ENCODE data around the gene SLC30A7. TPM values are rescaled to one million over a fixed set of nuclear protein-coding genes. Genes with fewer than 3 reads are reported as not detected.
"Not testable (repeated sequence)": the region's sequence is repeated elsewhere in the genome, so short reads cannot be mapped to it uniquely, and the experiment has no call there.

SLC30A7 gene, protein sequence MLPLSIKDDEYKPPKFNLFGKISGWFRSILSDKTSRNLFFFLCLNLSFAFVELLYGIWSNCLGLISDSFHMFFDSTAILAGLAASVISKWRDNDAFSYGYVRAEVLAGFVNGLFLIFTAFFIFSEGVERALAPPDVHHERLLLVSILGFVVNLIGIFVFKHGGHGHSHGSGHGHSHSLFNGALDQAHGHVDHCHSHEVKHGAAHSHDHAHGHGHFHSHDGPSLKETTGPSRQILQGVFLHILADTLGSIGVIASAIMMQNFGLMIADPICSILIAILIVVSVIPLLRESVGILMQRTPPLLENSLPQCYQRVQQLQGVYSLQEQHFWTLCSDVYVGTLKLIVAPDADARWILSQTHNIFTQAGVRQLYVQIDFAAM
- total RNA-seq (2014; rRNA removed; shearing (Covaris generic)) = 26.8 and 30.5 TPM in 2 replicates
- 16.0 and 20.5 TPM in 2 replicates for polyA plus RNA-seq (2015; cell fraction: cytosol; rRNA removed)
- 39.5 and 41.2 TPM in 2 replicates for polyA plus RNA-seq (2015; cell fraction: nucleus; rRNA removed)

DNA sequence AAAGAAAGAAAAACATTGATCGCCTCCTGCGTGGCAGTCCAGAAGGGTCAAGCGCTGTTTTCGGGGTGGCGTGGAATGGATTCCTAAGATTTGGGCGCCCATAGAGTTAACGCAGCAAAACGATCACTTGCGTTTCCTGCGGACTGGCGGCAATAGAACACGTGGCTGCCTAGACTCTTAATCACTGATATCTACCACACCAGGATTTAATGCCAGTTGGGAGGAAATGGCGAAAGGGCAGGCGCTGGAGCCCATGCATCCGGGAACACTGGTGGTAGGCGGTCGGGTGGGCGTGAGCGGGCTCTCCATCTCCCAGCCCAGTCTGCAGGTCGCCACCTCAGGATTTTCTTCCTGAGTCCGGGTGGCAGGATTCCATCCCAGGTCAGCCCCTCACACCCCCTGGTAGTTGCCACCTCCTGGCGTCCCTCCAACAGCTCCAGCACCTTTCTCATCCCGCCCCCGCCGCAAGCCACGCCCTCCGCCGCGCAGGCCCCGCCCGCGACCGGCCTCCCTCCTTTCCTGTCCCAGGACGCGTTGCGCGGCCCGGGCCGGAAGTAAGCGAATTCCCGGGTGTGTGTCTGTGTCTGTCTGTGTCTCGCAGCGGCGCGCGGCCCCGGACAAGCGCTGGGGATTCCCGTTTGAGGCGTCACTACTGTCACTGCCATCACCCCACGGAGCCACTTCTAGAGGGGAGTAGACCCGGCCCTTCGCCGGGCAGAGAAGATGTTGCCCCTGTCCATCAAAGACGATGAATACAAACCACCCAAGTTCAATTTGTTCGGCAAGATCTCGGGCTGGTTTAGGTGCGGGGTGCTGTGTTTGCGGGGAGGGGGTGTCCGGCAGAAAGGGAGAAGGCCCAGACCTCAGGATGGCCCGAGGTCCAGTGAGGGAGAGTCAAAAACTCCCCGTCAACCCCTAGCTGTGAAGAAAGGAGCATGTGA, at the start of gene SLC30A7:
SLC30A7 (plus strand) TSS at position 551 of the 941 bp plus-strand sequence; CDS start at position 724, 173 bp downstream.
- DNase-seq (ENCODE audit: low read depth) = peak; percentile 93

DNA sequence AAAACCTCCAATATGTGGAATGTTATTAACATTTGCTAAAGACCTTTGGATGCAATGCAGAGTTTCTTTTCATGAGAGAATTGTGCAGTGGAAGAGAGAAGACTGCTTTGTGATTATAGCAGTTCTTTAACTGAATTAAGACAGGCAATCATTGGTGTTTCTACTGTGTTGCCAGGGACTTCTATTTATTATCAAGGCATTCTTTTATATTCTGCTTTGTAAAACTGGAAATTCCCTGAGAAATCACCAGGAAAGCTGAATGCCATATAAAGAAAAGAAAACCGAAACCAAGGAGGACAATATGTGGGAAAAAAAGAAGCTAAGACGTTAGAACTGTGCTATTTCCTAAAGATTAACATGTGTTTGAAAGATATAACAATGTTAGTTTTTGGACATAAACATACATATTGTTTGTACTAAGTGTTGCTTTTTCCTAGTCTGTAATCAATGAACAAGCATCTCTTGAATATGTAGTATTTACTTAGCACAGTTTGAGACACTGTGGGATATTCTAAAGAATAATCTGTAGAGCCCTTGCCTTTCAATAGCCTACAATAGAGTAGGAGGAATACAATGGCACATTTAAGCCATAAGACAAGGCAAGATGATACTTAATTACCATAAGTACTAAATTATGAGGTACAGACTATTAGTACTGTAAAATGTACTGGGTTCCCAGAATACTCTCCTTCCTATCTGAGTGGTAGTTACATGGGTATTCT, 48.4 kb upstream of the SLC30A7 start:
- no peak for DNase-seq (ENCODE audit: low read depth)

- no peak for DNase-seq (ENCODE audit: low read depth)
Observed at GRCh38 chr1:100851726-100852125, 44.2 kb upstream of the SLC30A7 start.

- no peak for DNase-seq (ENCODE audit: low read depth)
Observed at GRCh38 chr1:100852976-100853375, 42.9 kb upstream of the SLC30A7 start.

GRCh38 chr1:100855116-100855515, 40.8 kb upstream of the SLC30A7 start:
- not testable (repeated sequence) for DNase-seq (ENCODE audit: low read depth)

DNA sequence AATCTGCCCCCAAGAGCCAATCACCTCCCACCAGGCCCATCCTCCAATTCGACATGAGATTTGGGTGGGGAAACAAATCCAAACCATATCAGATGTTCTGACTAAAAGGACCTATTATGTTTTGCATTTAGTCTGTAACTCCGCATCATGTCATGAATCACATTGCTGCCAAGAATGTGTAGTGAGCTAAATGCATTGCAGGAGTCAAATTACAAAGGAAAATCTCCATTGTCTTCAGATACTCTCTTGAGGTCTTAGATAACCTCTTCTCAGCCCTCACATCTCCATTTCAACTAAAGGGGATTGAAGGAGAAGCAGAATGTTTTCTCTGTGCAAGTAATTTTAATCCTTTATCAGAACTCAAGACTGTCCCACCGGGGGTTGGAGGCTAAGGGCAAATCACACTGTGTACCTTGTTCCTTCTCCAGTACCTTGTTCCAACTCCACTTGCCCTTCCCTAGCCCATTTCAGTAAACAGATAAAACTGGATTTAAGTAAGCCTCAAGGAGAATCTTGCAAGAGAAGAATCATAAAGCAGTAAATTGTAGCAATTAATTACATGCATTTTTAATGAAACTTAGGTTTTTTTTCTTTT, 35.4 kb upstream of the SLC30A7 start:
- DNase-seq (ENCODE audit: low read depth) = peak; percentile 56

- no peak for DNase-seq (ENCODE audit: low read depth)
Observed at GRCh38 chr1:100861379-100861778, 34.5 kb upstream of the SLC30A7 start.

GRCh38 chr1:100862591-100862990, 33.3 kb upstream of the SLC30A7 start:
- DNase-seq (ENCODE audit: low read depth) = peak; percentile 62

GRCh38 chr1:100866041-100866900, 29.6 kb upstream of the SLC30A7 start:
- DNase-seq (ENCODE audit: low read depth) = peak; percentile 21

DNA sequence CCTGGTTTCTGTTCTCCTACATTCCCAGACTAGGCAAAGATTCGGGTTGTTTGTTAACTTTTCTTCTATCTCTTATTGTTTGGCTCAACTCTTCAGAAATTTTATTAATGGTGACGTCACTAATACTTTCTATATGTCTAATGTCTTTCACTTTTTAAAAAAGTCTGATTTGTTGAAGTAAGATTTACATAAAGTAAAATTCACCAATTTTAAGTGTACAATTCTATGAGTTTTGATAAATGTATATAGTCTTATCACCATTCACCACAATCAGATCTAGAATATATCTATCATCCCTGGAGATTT, 29.0 kb upstream of the SLC30A7 start:
- no peak for DNase-seq (ENCODE audit: low read depth)

DNA sequence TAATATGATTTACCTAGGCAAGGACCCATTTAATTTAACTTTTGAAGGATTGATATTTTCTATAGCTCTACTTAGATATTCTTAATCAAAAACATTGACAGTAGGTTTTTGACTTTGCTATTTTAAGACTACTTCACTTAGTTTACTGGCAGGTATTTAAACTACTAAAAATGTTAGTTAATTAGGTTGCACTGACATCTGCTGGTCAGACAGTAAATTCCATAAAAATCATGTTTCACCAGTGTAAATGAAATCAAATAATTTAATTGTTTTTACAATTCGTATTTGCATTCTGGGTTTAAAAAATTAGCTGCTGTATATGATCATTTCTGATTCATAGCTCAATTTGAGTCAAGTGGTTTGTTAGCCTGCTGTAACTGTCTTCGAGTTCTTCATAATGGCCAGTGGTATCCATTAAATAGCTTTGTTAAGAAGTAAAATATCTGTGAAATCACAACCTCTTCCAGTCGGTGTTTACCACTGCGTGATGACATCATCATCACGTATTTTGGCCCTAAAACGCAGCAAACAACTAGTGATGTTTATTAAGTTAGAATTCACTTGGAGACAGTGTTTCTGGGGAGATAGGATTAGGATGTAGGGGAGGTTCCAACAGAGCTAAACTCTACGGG, 27.4 kb upstream of the SLC30A7 start:
- peak; percentile 23 for DNase-seq (ENCODE audit: low read depth)

GRCh38 chr1:100869996-100870395, 25.9 kb upstream of the SLC30A7 start:
- DNase-seq (ENCODE audit: low read depth) = no peak

- DNase-seq (ENCODE audit: low read depth) = no peak
Observed at GRCh38 chr1:100874433-100874832, 21.5 kb upstream of the SLC30A7 start.

GRCh38 chr1:100875228-100875627, 20.7 kb upstream of the SLC30A7 start:
- DNase-seq (ENCODE audit: low read depth) = no peak

GRCh38 chr1:100876291-100876690, 19.6 kb upstream of the SLC30A7 start:
- DNase-seq (ENCODE audit: low read depth) = no peak

GRCh38 chr1:100879422-100879821, 16.5 kb upstream of the SLC30A7 start:
- no peak for DNase-seq (ENCODE audit: low read depth)

- no peak for DNase-seq (ENCODE audit: low read depth)
Observed at GRCh38 chr1:100881687-100882086, 14.2 kb upstream of the SLC30A7 start.

DNA sequence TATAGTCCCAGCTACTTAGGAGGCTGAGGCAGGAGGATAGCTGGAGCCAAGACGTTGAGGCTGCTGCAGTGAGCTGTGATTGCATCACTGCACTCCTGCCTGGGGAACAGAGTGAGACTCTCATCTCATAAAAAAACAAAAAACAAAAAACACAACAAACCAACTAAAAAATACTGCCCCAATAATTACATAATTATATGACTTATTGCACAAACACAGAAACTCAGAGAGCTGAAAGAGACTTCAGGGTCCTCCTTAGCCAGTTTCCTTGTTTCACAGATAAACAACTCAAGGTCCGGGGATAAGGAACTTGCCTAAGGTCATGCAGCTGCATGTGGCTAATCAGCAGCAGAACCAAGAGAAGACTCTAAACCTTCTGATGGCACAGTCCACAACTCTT, 13.2 kb upstream of the SLC30A7 start:
- DNase-seq (ENCODE audit: low read depth) = no peak

DNA sequence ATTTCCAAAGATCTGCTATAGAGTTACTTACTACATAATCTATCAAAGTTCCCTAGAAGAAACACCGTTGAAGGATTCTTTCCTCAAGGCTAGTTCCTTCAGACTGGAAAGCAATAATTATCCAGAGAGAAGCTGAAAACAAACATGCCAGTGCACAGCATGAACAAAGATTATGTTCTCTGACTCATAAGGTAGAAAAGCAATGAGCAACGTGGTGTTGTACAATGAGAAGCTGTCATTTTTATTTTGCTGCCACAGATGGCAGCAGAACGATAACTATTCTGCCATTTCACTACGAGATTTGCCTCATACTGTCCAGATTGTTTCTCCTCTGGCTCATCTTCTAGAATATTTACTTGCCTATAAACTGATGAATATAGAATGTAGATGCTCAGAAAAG, 11.9 kb upstream of the SLC30A7 start:
- peak; percentile 71 for DNase-seq (ENCODE audit: low read depth)

DNA sequence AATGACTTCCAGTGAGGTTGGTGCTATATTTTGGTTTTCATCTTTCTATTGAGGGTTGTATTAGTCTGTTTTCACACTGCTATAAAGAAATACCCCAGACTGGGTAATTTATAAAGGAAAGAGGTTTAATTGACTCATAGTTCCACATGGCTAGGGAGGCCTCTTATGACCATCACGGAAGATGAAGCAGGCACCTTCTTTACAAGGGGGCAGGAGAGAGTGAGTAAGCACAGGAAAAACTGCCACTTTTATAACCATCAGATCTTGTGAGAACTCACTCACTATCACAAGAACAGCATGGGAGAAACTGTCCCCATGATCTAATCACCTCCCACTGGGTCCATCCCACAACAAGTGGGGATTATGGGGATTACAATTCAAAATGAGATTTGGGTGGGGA, 6.9 kb upstream of the SLC30A7 start:
- not testable (repeated sequence) for DNase-seq (ENCODE audit: low read depth)
